ENCODE results near the gene PPIF. TPM values are rescaled to one million over a fixed set of nuclear protein-coding genes. Genes with fewer than 3 reads are reported as not detected.

PPIF gene
- total RNA-seq, 4 donors from 2014 or later: 0.26 to 22.6 (median 12.7) TPM

- H3K27ac ChIP-seq: no peak overlapping the region
- DNase-seq: no peak
- H3K4me1 ChIP-seq: no peaks in the 10 kb centered on the region
- no peak overlapping the region for H3K4me3 ChIP-seq
- TF ChIP-seq POLR2A (IDR thresholded peaks at IDR 0.05): no peak
- no peak for TF ChIP-seq CTCF (IDR thresholded peaks at IDR 0.05)
- H3K9me3 ChIP-seq: no peaks in the 10 kb centered on the region
- no peaks in the 10 kb centered on the region for H3K36me3 ChIP-seq
- H3K27me3 ChIP-seq: no peaks in the 10 kb centered on the region
- intact Hi-C loops (cut with DNase I; ENCODE audit: low total_unique reads): no loop called here
Observed at GRCh38 chr10:79305988-79306387, 41.3 kb upstream of the PPIF start.

DNA sequence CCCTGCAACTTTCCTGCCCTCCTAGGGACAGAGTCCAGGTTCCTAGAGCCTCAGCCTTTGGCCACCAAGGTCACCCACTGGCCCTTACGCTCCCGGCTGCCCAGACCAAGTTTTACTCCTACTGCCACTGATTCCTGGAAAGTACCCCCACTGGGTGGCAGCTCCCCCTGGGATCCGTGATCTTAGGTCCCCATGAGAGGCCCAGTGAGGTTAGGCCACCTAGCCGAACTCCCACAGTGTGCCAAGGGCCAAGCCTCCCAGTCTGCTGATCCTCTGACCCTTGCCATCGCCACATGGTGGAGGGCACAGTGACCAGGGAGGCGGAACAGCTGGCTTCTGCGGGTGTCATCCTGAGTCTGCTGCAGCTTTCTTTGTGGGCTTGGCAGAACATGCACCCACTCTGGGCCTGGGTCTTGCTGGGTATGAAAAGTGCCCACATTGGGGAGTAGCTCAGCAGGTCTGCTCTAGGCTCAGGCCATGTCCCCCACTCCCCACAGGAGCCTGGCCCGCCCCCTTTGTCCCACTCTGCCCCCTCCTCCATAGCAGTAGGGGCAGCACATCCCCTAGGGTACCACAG, 40.5 kb upstream of the PPIF start:
- H3K9me3 ChIP-seq: no peaks in the 10 kb centered on the region
- no peak overlapping the region for H3K27ac ChIP-seq
- DNase-seq: no peak
- intact Hi-C loops (cut with DNase I; ENCODE audit: low total_unique reads): no loop called here
- H3K4me1 ChIP-seq: no peaks in the 10 kb centered on the region
- no peak overlapping the region for H3K4me3 ChIP-seq
- no peak for TF ChIP-seq POLR2A (IDR thresholded peaks at IDR 0.05)
- TF ChIP-seq CTCF (IDR thresholded peaks at IDR 0.05): no peak
- no peaks in the 10 kb centered on the region for H3K36me3 ChIP-seq
- H3K27me3 ChIP-seq: no peaks in the 10 kb centered on the region

GRCh38 chr10:79308016-79308415, 39.3 kb upstream of the PPIF start:
- intact Hi-C loops (cut with DNase I; ENCODE audit: low total_unique reads): no loop called here
- no peak for DNase-seq
- H3K4me3 ChIP-seq: no peak overlapping the region
- H3K4me1 ChIP-seq: no peaks in the 10 kb centered on the region
- H3K27me3 ChIP-seq: no peaks in the 10 kb centered on the region
- TF ChIP-seq CTCF (IDR thresholded peaks at IDR 0.05): no peak
- no peak for TF ChIP-seq POLR2A (IDR thresholded peaks at IDR 0.05)
- H3K9me3 ChIP-seq: no peaks in the 10 kb centered on the region
- no peaks in the 10 kb centered on the region for H3K36me3 ChIP-seq
- H3K27ac ChIP-seq: no peak overlapping the region

GRCh38 chr10:79308969-79309665, 38.2 kb upstream of the PPIF start:
- H3K4me3 ChIP-seq: no peak overlapping the region
- no peaks in the 10 kb centered on the region for H3K27me3 ChIP-seq
- intact Hi-C loops (cut with DNase I; ENCODE audit: low total_unique reads): no loop called here
- DNase-seq: no peak
- H3K36me3 ChIP-seq: no peaks in the 10 kb centered on the region
- no peak overlapping the region for H3K27ac ChIP-seq
- no peak for TF ChIP-seq CTCF (IDR thresholded peaks at IDR 0.05)
- TF ChIP-seq POLR2A (IDR thresholded peaks at IDR 0.05): no peak
- no peaks in the 10 kb centered on the region for H3K9me3 ChIP-seq
- no peaks in the 10 kb centered on the region for H3K4me1 ChIP-seq

- Histone ChIP-seq H3K4me3 (no peak overlapping the region), H3K9me3 (no peaks in the 10 kb centered on the region), H3K27me3 (no peaks in the 10 kb centered on the region), H3K27ac (peak overlapping the region in 1 of 2 donors; percentile 50), H3K36me3 (no peaks in the 10 kb centered on the region), H3K4me1 (no peaks in the 10 kb centered on the region)
- intact Hi-C loops (cut with DNase I; ENCODE audit: low total_unique reads): no loop called here
- no peak for DNase-seq
- TF ChIP-seq CTCF (IDR thresholded peaks at IDR 0.05) (no peak), POLR2A (IDR thresholded peaks at IDR 0.05) (no peak)
Observed at GRCh38 chr10:79310200-79310865, 36.9 kb upstream of the PPIF start.
